Measurements from ENCODE around the gene SLC31A1. TPM values are rescaled to one million over a fixed set of nuclear protein-coding genes. Genes with fewer than 3 reads are reported as not detected.

Gene SLC31A1
- 8.7 and 13.5 TPM in 2 replicates for total RNA-seq (2014; rRNA removed; shearing (Covaris generic); ENCODE audit: low replicate concordance)

DNA sequence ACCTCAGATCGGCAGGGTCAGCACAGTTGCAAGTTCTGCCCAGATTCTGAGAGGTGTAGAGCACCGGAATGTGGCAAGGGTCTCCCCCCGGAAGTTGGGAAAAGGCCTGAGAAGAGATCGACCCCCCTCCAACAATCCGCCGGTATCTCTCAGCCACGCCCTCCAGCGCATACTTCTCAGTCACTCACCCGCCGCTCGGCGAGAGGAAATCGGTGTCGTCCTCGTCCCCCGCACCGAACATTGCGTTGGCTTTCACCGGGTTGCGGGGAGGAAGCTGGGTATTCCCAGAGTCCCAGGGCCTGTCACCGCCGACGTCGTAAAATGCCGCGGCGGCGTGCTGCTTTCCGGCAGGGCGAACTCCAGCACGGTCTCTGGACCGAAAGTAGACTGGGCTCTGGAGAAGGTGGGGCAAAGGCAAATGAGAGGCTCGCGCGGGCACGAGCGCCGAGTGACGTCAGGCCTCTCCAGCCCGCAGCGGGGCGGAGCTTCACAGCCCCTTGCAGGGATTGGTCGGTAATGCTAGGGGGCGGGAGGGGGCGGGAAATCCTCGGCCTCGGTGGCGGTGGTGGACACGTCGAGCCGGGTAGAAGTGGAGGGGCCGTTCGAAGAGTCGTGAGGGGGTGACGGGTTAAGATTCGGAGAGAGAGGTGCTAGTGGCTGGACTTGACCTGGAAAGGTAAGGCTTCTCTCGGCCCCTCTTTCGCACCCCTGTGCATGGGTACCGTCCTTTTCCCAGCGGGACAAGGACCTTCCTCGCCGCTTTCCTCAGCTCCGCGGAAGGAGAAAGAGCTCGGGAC lies at the start of gene SLC31A1, which contains the start of gene FKBP15:
TSS of gene SLC31A1 (plus strand) at position 542 of the 797 bp plus-strand sequence. CDS start 34,605 bp downstream, outside the sequence.
TSS of gene FKBP15 (minus strand) at position 275 of the 797 bp plus-strand sequence. CDS start at position 241, 34 bp downstream.
- Histone ChIP-seq H3K4me2 (ENCODE audit: low read depth, low read length, poor library complexity, severe bottlenecking) (peak within 1 kb of the TSS; percentile 97), H4K20me1 (ENCODE audit: insufficient read depth, low read depth, low read length) (no peaks in the 10 kb centered on the region), H3K79me2 (ENCODE audit: low read length) (peaks cover 86% of the 10 kb centered on the region), H3K27ac (ENCODE audit: low read length) (peak within 1 kb of the TSS; percentile 92), H3K4me1 (ENCODE audit: low read length) (peaks cover 49% of the 10 kb centered on the region), H3K9ac (ENCODE audit: low read length) (peak within 1 kb of the TSS; percentile 86), H3K4me3 (ENCODE audit: low read length) (peak within 1 kb of the TSS; percentile 90), H3K9me3 (ENCODE audit: low read length) (no peaks in the 10 kb centered on the region), H2AFZ (ENCODE audit: low read length) (peak within 1 kb of the TSS; percentile 74; the same call in 1 of the 2 replicates), H3K27me3 (ENCODE audit: low read length) (no peaks in the 10 kb centered on the region), H3K9me2 (replicated peaks; ENCODE audit: insufficient read depth, low read length) (no peaks in the 10 kb centered on the region), H3K36me3 (ENCODE audit: insufficient read depth, low read length) (peaks cover 10% of the 10 kb centered on the region)
- peak; percentile 99 for DNase-seq

DNA sequence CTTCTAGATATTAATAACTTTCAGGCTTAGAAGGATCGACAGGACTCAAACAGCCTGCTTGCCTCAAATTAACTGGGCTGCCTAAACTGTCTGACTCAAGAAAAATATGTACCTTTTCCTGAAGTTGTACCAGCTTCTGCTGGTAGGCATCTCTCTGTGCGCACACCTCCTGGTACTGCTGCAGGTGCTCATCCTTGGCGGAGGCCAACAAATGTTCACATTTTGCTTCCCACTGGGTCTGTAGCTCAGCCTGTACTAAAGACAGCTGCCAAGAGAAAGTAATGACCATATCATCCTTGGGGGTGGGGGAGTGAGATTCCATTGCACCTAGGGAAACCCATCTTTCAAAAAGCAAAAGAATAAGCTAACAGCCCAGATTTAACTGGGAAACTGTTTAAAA lies 48.0 kb upstream of the SLC31A1 start:
- no peak overlapping the region for H3K9ac ChIP-seq (ENCODE audit: low read length)
- peaks cover 80% of the 10 kb centered on the region for H3K36me3 ChIP-seq (ENCODE audit: insufficient read depth, low read length)
- H3K4me2 ChIP-seq (ENCODE audit: low read depth, low read length, poor library complexity, severe bottlenecking), result no peak overlapping the region
- no peaks in the 10 kb centered on the region for H3K9me2 ChIP-seq (replicated peaks; ENCODE audit: insufficient read depth, low read length)
- H3K79me2 ChIP-seq (ENCODE audit: low read length), result peaks cover 4% of the 10 kb centered on the region; the same call in 1 of the 2 replicates
- no peaks in the 10 kb centered on the region for H3K4me1 ChIP-seq (ENCODE audit: low read length)
- H3K4me3 ChIP-seq (ENCODE audit: low read length), result no peak overlapping the region
- H3K27me3 ChIP-seq (ENCODE audit: low read length), result no peaks in the 10 kb centered on the region
- H4K20me1 ChIP-seq (ENCODE audit: insufficient read depth, low read depth, low read length), result no peaks in the 10 kb centered on the region
- DNase-seq, result no peak
- H3K27ac ChIP-seq (ENCODE audit: low read length), result no peak overlapping the region
- H2AFZ ChIP-seq (ENCODE audit: low read length), result no peak overlapping the region
- H3K9me3 ChIP-seq (ENCODE audit: low read length), result no peaks in the 10 kb centered on the region

DNA sequence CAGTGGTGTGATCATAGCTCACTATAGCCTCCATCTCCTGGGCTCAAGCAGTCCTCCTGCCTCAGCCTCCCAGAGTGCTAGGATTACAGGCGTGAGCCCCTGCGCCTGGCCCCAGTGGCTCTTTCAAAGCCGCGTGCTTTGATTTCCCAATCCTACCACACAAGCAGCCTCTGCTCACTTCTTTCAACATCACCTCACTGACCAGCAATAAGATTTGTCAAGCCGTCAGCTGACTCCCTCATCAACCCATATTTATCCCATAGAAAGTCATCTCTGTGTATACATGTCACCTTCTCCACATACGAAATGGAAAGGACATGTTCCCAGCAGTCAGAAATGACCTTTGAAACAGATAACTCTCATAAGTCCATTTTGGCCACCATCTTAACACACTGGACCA lies 44.5 kb upstream of the SLC31A1 start:
- H2AFZ ChIP-seq (ENCODE audit: low read length), result no peak overlapping the region
- H3K79me2 ChIP-seq (ENCODE audit: low read length), result peaks cover 4% of the 10 kb centered on the region; the same call in 1 of the 2 replicates
- H3K4me1 ChIP-seq (ENCODE audit: low read length), result no peaks in the 10 kb centered on the region
- H3K27me3 ChIP-seq (ENCODE audit: low read length), result no peaks in the 10 kb centered on the region
- H3K9ac ChIP-seq (ENCODE audit: low read length), result no peak overlapping the region
- no peak overlapping the region for H3K27ac ChIP-seq (ENCODE audit: low read length)
- no peaks in the 10 kb centered on the region for H4K20me1 ChIP-seq (ENCODE audit: insufficient read depth, low read depth, low read length)
- H3K36me3 ChIP-seq (ENCODE audit: insufficient read depth, low read length), result peaks cover 79% of the 10 kb centered on the region
- no peak overlapping the region for H3K4me3 ChIP-seq (ENCODE audit: low read length)
- DNase-seq, result no peak
- H3K4me2 ChIP-seq (ENCODE audit: low read depth, low read length, poor library complexity, severe bottlenecking), result no peak overlapping the region
- no peaks in the 10 kb centered on the region for H3K9me3 ChIP-seq (ENCODE audit: low read length)
- no peaks in the 10 kb centered on the region for H3K9me2 ChIP-seq (replicated peaks; ENCODE audit: insufficient read depth, low read length)

DNA sequence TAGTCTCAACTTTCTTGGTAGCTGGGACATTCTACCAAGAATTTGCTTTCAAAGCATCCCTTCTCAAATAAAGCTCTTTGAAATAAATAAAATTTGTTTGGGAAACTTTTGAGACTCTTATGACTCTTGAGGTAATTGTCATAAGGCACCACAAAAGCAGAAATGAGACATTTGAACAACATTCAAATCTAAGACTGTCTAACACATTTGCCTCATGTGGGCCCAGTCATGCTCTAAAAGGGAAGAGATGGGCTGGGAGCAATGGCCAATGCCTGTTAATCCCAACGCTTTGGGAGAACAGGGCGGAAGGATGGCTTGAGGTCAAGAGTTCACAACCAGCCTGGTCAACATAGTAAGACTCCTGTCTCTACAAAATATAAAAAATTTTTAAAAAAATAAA lies 44.1 kb upstream of the SLC31A1 start:
- no peak for DNase-seq
- H3K4me1 ChIP-seq (ENCODE audit: low read length), result no peaks in the 10 kb centered on the region

DNA sequence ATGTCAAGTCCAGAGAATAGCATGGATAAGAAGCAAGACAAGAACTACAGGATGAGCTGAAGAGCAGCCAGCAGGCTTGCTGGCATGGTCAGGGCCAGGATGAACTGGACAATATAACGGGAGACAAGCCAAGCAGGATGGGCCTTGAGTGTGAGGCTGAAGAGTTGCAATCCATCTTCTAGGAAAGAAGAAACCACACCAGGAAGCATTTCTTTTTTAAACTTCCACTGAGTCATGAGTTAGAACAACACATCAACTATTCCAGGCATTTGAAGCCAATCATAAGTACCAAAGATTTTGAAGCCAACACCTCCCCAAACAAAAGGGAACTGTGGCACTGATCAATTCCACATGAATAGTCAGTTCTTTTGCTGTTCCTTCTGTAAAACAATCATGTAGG lies 43.3 kb upstream of the SLC31A1 start:
- Histone ChIP-seq H3K4me2 (ENCODE audit: low read depth, low read length, poor library complexity, severe bottlenecking) (no peak overlapping the region), H3K9ac (ENCODE audit: low read length) (no peak overlapping the region), H3K9me2 (replicated peaks; ENCODE audit: insufficient read depth, low read length) (no peaks in the 10 kb centered on the region), H3K9me3 (ENCODE audit: low read length) (no peaks in the 10 kb centered on the region), H3K27me3 (ENCODE audit: low read length) (no peaks in the 10 kb centered on the region), H3K36me3 (ENCODE audit: insufficient read depth, low read length) (peaks cover 82% of the 10 kb centered on the region), H2AFZ (ENCODE audit: low read length) (no peak overlapping the region), H3K4me3 (ENCODE audit: low read length) (no peak overlapping the region), H4K20me1 (ENCODE audit: insufficient read depth, low read depth, low read length) (no peaks in the 10 kb centered on the region), H3K79me2 (ENCODE audit: low read length) (peaks cover 4% of the 10 kb centered on the region; the same call in 1 of the 2 replicates), H3K4me1 (ENCODE audit: low read length) (no peaks in the 10 kb centered on the region), H3K27ac (ENCODE audit: low read length) (no peak overlapping the region)
- no peak for DNase-seq

More for the DNA sequence above, 44.1 kb upstream of the SLC31A1 start:
- Histone ChIP-seq H3K9me3 (ENCODE audit: low read length) (no peaks in the 10 kb centered on the region), H3K27ac (ENCODE audit: low read length) (no peak overlapping the region), H3K79me2 (ENCODE audit: low read length) (peaks cover 4% of the 10 kb centered on the region; the same call in 1 of the 2 replicates), H3K4me3 (ENCODE audit: low read length) (no peak overlapping the region), H3K4me2 (ENCODE audit: low read depth, low read length, poor library complexity, severe bottlenecking) (no peak overlapping the region), H4K20me1 (ENCODE audit: insufficient read depth, low read depth, low read length) (no peaks in the 10 kb centered on the region), H3K27me3 (ENCODE audit: low read length) (no peaks in the 10 kb centered on the region), H3K9ac (ENCODE audit: low read length) (no peak overlapping the region), H3K36me3 (ENCODE audit: insufficient read depth, low read length) (peaks cover 81% of the 10 kb centered on the region), H3K9me2 (replicated peaks; ENCODE audit: insufficient read depth, low read length) (no peaks in the 10 kb centered on the region), H2AFZ (ENCODE audit: low read length) (no peak overlapping the region)

DNA sequence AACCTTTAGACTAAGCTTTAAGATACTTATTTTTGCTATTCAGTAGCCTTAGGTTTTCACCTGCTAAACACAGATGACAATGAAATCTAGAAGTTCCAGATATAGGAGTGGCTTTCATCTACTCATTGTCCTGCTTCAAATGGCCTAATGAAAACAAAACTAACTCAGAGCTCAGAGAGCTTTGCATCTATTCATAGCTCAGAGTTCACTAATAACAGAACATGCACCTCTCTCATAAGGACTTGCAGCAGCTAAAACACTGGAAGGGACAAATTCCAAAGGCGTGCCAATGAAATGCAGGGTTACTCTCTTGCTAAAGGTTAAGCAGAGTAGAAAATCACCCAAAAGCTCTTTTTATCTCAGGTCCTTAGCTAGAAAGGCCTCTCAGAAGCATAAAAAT lies 41.5 kb upstream of the SLC31A1 start:
- Histone ChIP-seq H3K9ac (ENCODE audit: low read length) (no peak overlapping the region), H3K36me3 (ENCODE audit: insufficient read depth, low read length) (peaks cover 82% of the 10 kb centered on the region), H4K20me1 (ENCODE audit: insufficient read depth, low read depth, low read length) (no peaks in the 10 kb centered on the region), H3K9me3 (ENCODE audit: low read length) (no peaks in the 10 kb centered on the region), H3K4me3 (ENCODE audit: low read length) (no peak overlapping the region), H3K4me1 (ENCODE audit: low read length) (no peaks in the 10 kb centered on the region), H3K9me2 (replicated peaks; ENCODE audit: insufficient read depth, low read length) (no peaks in the 10 kb centered on the region), H3K27ac (ENCODE audit: low read length) (no peak overlapping the region), H2AFZ (ENCODE audit: low read length) (no peak overlapping the region), H3K27me3 (ENCODE audit: low read length) (no peaks in the 10 kb centered on the region), H3K4me2 (ENCODE audit: low read depth, low read length, poor library complexity, severe bottlenecking) (no peak overlapping the region), H3K79me2 (ENCODE audit: low read length) (peaks cover 4% of the 10 kb centered on the region; the same call in 1 of the 2 replicates)
- no peak for DNase-seq

DNA sequence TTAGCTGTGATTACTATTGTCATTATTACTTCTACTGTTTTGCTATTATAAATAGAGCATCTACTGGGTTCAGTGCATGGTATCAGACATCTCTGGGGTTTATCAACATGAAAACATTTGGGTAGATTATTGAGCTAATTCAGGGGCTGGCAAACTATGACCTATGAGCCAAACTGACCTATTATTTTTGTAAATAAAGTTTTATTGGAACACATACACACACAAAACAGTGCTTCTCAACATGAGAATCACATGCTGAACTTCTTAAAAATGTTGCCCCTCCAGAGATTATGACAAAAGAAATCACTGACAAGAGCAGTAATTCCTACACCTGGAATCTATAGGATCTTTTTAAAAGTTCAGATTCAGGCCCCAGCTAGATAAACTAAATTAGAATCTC lies 40.2 kb upstream of the SLC31A1 start:
- H3K9me3 ChIP-seq (ENCODE audit: low read length), result no peaks in the 10 kb centered on the region
- peaks cover 4% of the 10 kb centered on the region; the same call in 1 of the 2 replicates for H3K79me2 ChIP-seq (ENCODE audit: low read length)

DNA sequence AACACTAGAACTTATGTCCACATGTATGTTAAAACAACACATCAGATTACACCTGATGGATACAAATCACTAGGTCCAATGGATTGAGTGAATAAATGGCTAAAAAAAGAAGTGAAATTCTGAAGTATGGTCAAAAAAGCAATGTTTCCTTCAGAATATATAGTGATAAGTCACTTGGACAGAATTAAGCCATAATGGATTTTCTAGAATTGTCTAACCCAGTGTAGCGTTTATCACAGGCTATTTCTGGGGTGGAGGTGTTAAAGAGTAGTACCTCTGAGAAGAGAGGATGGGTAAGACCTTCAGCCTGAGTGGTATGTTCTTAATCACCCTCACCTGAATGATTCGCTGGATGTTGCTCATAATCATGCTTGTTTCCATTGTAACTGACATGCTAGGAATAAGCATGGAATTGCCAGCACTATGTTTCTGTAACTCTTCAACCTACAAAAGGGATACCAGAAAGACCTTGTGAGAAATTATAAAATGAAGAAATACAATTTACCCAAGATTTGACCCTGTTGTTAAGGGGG lies 37.3 kb upstream of the SLC31A1 start:
- H3K27me3 ChIP-seq (ENCODE audit: low read length), result no peaks in the 10 kb centered on the region
- H4K20me1 ChIP-seq (ENCODE audit: insufficient read depth, low read depth, low read length), result no peaks in the 10 kb centered on the region
- H3K27ac ChIP-seq (ENCODE audit: low read length), result no peak overlapping the region
- no peak overlapping the region for H3K4me2 ChIP-seq (ENCODE audit: low read depth, low read length, poor library complexity, severe bottlenecking)
- no peaks in the 10 kb centered on the region for H3K9me2 ChIP-seq (replicated peaks; ENCODE audit: insufficient read depth, low read length)
- H3K9ac ChIP-seq (ENCODE audit: low read length), result no peak overlapping the region
- H3K9me3 ChIP-seq (ENCODE audit: low read length), result no peaks in the 10 kb centered on the region
- DNase-seq, result no peak
- no peak overlapping the region for H2AFZ ChIP-seq (ENCODE audit: low read length)
- H3K36me3 ChIP-seq (ENCODE audit: insufficient read depth, low read length), result peaks cover 84% of the 10 kb centered on the region
- H3K4me1 ChIP-seq (ENCODE audit: low read length), result no peaks in the 10 kb centered on the region
- no peak overlapping the region for H3K4me3 ChIP-seq (ENCODE audit: low read length)
- H3K79me2 ChIP-seq (ENCODE audit: low read length), result no peaks in the 10 kb centered on the region

More for the DNA sequence above, 40.2 kb upstream of the SLC31A1 start:
- no peak overlapping the region for H2AFZ ChIP-seq (ENCODE audit: low read length)
- H3K9me2 ChIP-seq (replicated peaks; ENCODE audit: insufficient read depth, low read length), result no peaks in the 10 kb centered on the region
- no peaks in the 10 kb centered on the region for H3K4me1 ChIP-seq (ENCODE audit: low read length)
- H3K4me3 ChIP-seq (ENCODE audit: low read length), result no peak overlapping the region
- no peak overlapping the region for H3K27ac ChIP-seq (ENCODE audit: low read length)
- H3K9ac ChIP-seq (ENCODE audit: low read length), result no peak overlapping the region
- no peaks in the 10 kb centered on the region for H3K27me3 ChIP-seq (ENCODE audit: low read length)
- H4K20me1 ChIP-seq (ENCODE audit: insufficient read depth, low read depth, low read length), result no peaks in the 10 kb centered on the region
- no peak for DNase-seq
- H3K36me3 ChIP-seq (ENCODE audit: insufficient read depth, low read length), result peaks cover 82% of the 10 kb centered on the region
- H3K4me2 ChIP-seq (ENCODE audit: low read depth, low read length, poor library complexity, severe bottlenecking), result no peak overlapping the region

Data from Karpas-422 (cell line).